ENCODE data around the gene MGAT4A. TPM values are rescaled to one million over a fixed set of nuclear protein-coding genes. Genes with fewer than 3 reads are reported as not detected.
A peak's percentile ranks its signal among the peaks of the same experiment; 100 is the strongest.

Gene MGAT4A
- total RNA-seq, 2 donors from 2014 or later, result 28.2 to 41.6 TPM

- ATAC-seq (no peak), DNase-seq (no peak)
- intact Hi-C loops (cut with DNase I), result loop anchor here in 1 of 2 donors (10.0 kb wide), 1 partner anchor 157 kb away; no protein-coding TSS in a partner anchor
Measured at GRCh38 chr2:98571796-98572195, 159.1 kb downstream of the MGAT4A start.

GRCh38 chr2:98571121-98571701 lies 159.7 kb downstream of the MGAT4A start:
- DNase-seq, result no peak
- intact Hi-C loops (cut with DNase I), result loop anchor here in 1 of 2 donors (10.0 kb wide), 1 partner anchor 156 kb away; no protein-coding TSS in a partner anchor
- no peak for ATAC-seq

GRCh38 chr2:98570356-98570755 lies 160.6 kb downstream of the MGAT4A start:
- intact Hi-C loops (cut with DNase I), result loop anchor here in 1 of 2 donors (10.0 kb wide), 1 partner anchor 156 kb away; no protein-coding TSS in a partner anchor
- ATAC-seq (no peak), DNase-seq (no peak)

- intact Hi-C loops (cut with DNase I), result loop anchor here in 1 of 2 donors (10.0 kb wide), 1 partner anchor 155 kb away; no protein-coding TSS in a partner anchor
- DNase-seq, result no peak
- no peak for ATAC-seq
Measured at GRCh38 chr2:98569915-98570314, 161.0 kb downstream of the MGAT4A start.

GRCh38 chr2:98569197-98569793 lies 161.6 kb downstream of the MGAT4A start:
- DNase-seq (peak; percentile 41), ATAC-seq (peak in 1 of 2 donors; percentile 43)
- intact Hi-C loops (cut with DNase I), result no loop called here

Other genes starting within 250 kb of the MGAT4A start
- 10 to 100 TPM; 23.1 to 23.7 TPM for gene COA5, start 122.6 kb downstream of the MGAT4A start, total RNA-seq
- 10 to 100 TPM; 28.3 to 33.7 TPM for gene UNC50, start 122.5 kb downstream of the MGAT4A start, total RNA-seq
- gene CRACDL, start 205.1 kb upstream of the MGAT4A start, total RNA-seq, result 1 to 10 TPM; 5.7 to 7.7 TPM

Measured in left cardiac atrium (tissue), 4 donors.